Kidney (tissue), 14 donors: Measurements from ENCODE around the gene BAIAP2L2. TPM values are rescaled to one million over a fixed set of nuclear protein-coding genes. Genes with fewer than 3 reads are reported as not detected.

ENCODE experiments used
- DNase-seq, 5 donors: peaks; one replicate each; pipeline ENCODE4 v3.0.0-alpha.2; 2013 to 2020
- FAIRE-seq: peaks from 2 replicates; lab custom pipeline; 2012; peaks lifted over from hg19 to GRCh38; lab: Jason Lieb, UNC
- H3K27ac ChIP-seq, 2 donors: one replicate each; pipeline ENCODE4 v1.7.0; 2013; ENCODE audit warnings: low read depth in 2 of 2, low read length in 2 of 2, inconsistent platforms in 1 of 2
- H3K27me3 ChIP-seq: one replicate; pipeline ENCODE4 v1.7.1; 2013; ENCODE audit warnings: low read length, inconsistent platforms; ENCODE audit not compliant: control insufficient read depth, insufficient read depth
- H3K36me3 ChIP-seq, 3 donors: one replicate each; pipeline versions ENCODE4 v1.7.0 to v1.7.1; 2013; ENCODE audit warnings: low read length in 3 of 3, control low read depth in 1 of 3, inconsistent platforms in 1 of 3; ENCODE audit not compliant: insufficient read depth in 3 of 3, control insufficient read depth in 2 of 3
- H3K4me1 ChIP-seq, 3 donors: one replicate each; pipeline versions ENCODE4 v1.7.0 to v1.7.1; 2013; ENCODE audit warnings: low read length in 3 of 3, inconsistent platforms in 1 of 3, low read depth in 1 of 3; ENCODE audit not compliant: control insufficient read depth in 2 of 3, insufficient read depth in 2 of 3
- H3K4me3 ChIP-seq, 3 donors: one replicate each; pipeline versions ENCODE4 v1.7.0 to v1.8.1; 2013; ENCODE audit warnings: low read length in 3 of 3, control low read depth in 1 of 3, inconsistent platforms in 1 of 3
- H3K9ac ChIP-seq, 3 donors: one replicate each; pipeline versions ENCODE4 v1.7.0 to v1.7.1; 2013; ENCODE audit warnings: low read length in 3 of 3, control low read depth in 1 of 3, inconsistent platforms in 1 of 3
- H3K9me3 ChIP-seq, 3 donors: one replicate each; pipeline versions ENCODE4 v1.7.0 to v1.7.1; 2013; ENCODE audit warnings: low read length in 3 of 3, control low read depth in 1 of 3, inconsistent platforms in 1 of 3; ENCODE audit not compliant: control insufficient read depth in 2 of 3, insufficient read depth in 1 of 3
- intact Hi-C: fragments of 100-400 bp; cut with DNase I; formaldehyde crosslinking; loops from one replicate; pipeline ENCODE4 v1.11.1; 2022
- polyA plus RNA-seq: library from polyadenylated mRNA; stranded (reverse); fragments of 350-450 nt; fragmentation: Illumina TruSeq; extraction: RNeasy Lipid Tissue Mini Kit (QIAGEN cat#74804); gene quantifications from one replicate; pipeline ENCODE4 v1.2.3, GENCODE V29; 2014; ENCODE audit warnings: low read depth, low replicate concordance; ENCODE audit not compliant: insufficient read depth
- total RNA-seq: library from RNA; stranded (reverse); fragmentation: NEBNext Ultra II Directional; extraction: Animal tissue kit (Norgen Biotek cat#: 25700); gene quantifications from one replicate; pipeline ENCODE4 v1.2.1, GENCODE V29; 2021
- TF ChIP-seq, protein P1 (sequence below): IDR thresholded peaks from 3 replicates; pipeline ENCODE4 v1.5.1; 2012; ENCODE audit warnings: mild to moderate bottlenecking, moderate library complexity, borderline replicate concordance; ENCODE audit not compliant: insufficient read depth; ENCODE audit errors: extremely low read depth
- donor health status: control.
- donor health status: control.
- donor health status: control.
- donor health status: control.
- donor health status: control.
- donor health status: DM: yes; HTN: yes; CAD: no.
- donor health status: Normal renal cell carcinoma (clear cell type).

Gene BAIAP2L2
- total and polyA plus RNA-seq, 2 donors from 2014 or later: 9.7 to 27.8 TPM

DNA sequence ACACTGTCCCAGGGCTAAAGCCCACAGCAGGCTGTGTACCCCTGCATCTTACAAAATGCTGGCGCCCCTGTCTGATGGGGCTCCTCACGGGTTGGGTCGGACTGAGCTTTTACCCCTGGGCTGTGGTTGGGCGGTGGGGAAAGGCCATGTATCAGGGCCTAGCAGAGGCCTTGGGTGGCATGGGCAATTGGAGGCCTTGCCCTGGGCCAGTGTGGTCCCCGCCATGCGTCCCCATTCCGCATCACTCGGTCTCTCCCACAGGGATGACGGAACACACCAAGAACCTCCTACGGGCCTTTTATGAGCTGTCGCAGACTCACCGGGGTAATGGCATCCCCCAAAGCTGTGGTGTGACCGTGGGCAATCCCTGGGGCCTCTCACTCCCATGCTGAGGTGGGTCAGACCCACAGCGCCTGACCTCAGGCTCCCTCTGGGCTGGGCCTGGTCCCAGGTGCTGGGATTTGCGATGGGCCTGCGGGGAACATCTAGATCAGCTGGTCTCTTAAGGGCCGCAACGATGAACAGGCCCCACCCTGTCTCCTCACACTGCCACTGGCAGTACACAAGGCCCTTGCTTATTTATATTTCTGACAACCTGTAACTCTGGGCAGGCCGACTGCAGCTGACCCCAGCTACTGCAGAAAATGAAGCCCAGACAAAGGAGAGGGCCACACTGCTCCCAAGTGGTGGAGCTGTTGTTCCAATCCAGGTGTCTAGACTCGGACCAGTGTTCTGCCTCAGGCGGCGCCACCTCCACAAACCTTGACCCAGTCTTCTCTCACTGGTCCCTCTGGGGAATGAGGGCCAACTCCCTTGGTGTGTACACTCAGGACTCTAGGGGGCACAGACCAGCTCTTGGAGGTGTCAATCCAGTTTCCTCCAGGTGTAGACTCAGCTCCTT lies 38.8 kb downstream of the BAIAP2L2 start:
- H3K36me3 ChIP-seq: peaks cover 0 to 35% (median 15%) of the 10 kb centered on the region in 3 donors
- intact Hi-C loops: no loop called here
- no peak overlapping the region for H3K9ac ChIP-seq
- TF ChIP-seq, protein P1, sequence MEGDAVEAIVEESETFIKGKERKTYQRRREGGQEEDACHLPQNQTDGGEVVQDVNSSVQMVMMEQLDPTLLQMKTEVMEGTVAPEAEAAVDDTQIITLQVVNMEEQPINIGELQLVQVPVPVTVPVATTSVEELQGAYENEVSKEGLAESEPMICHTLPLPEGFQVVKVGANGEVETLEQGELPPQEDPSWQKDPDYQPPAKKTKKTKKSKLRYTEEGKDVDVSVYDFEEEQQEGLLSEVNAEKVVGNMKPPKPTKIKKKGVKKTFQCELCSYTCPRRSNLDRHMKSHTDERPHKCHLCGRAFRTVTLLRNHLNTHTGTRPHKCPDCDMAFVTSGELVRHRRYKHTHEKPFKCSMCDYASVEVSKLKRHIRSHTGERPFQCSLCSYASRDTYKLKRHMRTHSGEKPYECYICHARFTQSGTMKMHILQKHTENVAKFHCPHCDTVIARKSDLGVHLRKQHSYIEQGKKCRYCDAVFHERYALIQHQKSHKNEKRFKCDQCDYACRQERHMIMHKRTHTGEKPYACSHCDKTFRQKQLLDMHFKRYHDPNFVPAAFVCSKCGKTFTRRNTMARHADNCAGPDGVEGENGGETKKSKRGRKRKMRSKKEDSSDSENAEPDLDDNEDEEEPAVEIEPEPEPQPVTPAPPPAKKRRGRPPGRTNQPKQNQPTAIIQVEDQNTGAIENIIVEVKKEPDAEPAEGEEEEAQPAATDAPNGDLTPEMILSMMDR: no peak
- H3K4me3 ChIP-seq: no peak overlapping the region
- DNase-seq (peak in 1 of 5 donors; percentile 40), FAIRE-seq (no peak)
- no peaks in the 10 kb centered on the region for H3K27me3 ChIP-seq
- H3K9me3 ChIP-seq: no peaks in the 10 kb centered on the region
- peaks cover 0 to 3% (median 0%) of the 10 kb centered on the region in 3 donors for H3K4me1 ChIP-seq
- H3K27ac ChIP-seq: no peak overlapping the region

DNA sequence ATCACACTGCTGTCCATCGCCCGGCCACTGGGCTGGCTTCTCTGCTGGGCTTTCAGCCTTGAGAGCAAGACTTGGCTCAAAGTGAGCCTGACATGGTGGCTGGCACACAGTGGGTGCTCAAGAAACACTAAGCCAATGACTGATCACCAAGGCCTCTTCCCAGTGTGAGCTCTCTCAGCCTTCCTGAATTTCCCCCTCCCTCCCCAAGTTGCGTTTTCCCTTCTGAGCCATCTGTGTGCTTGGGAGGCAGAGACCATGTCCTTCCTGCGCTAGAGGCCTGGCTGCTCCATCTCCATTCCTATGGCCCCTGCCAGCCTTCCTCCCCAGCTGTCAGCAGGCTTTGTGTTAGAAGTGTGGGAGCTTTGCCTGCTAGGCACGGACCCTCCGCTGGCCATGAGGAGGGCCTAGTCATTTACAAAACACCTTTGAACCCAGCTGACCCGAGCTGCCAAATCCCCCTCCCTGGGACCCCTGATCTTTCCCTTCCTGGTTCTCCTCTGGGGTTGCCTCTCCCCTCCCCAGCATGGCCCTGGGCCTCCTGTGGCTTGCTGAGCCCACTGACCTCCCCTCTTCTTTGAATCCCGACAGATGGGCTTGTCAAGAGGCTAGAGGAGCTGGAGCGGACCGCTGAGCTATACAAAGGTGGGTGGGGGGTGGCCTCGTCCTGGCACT lies 40.1 kb downstream of the BAIAP2L2 start:
- TF ChIP-seq, protein P1: no peak
- Histone ChIP-seq H3K27me3 (no peaks in the 10 kb centered on the region), H3K4me3 (no peak overlapping the region), H3K9ac (no peak overlapping the region), H3K27ac (peak overlapping the region; percentile 41 to 65), H3K9me3 (no peaks in the 10 kb centered on the region), H3K4me1 (peaks cover 0 to 3% (median 0%) of the 10 kb centered on the region in 3 donors), H3K36me3 (peaks cover 0 to 36% (median 20%) of the 10 kb centered on the region in 3 donors)
- peak in 1 of 5 donors; percentile 43 for DNase-seq
- FAIRE-seq: no peak
- intact Hi-C loops: no loop called here

DNA sequence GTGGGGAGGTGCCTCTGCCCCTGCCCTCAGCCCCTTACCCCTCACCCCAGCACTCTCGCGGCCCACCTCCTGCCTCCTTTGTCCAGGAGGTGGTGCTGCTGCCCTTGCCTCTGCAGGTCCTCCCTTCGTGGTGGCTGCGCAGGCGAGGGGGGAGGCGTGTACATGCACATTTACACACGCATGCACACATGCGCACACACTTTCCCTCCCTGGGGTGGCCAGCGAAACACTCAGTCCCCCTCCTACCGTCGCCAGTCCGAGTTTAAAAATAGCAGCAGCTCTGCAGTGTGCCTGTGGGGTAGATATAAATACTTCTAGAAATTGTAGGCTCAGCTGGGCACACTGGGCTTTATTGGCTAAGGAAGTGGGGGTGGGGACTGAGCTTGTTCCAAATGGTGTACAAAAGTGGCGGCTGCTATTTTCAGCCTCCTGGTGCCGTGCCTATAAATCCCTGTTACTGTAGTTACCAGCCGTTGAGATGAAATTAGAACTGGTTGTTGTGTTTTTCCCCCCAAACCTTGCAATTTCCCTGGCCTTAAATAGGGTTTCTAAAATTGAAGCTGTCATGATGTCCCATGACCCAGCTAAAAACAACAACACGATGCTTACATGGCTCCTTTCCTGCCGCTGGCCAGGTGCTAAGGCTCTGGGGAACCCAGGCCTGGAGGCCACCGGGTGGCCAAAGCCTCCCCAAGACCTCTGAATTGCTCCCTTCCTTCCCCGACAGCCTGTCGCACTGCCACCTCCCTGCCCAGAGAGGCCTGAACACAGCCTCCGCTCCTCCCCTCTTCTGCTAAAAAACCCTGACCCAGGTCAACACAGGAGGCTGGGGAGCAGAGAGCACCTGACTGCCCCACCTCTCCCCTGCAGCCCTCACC lies 40.9 kb downstream of the BAIAP2L2 start:
- intact Hi-C loops: no loop called here
- H3K9ac ChIP-seq: no peak overlapping the region
- no peak for FAIRE-seq
- TF ChIP-seq, protein P1: no peak
- peaks cover 0 to 44% (median 28%) of the 10 kb centered on the region in 3 donors for H3K36me3 ChIP-seq
- H3K27me3 ChIP-seq: no peaks in the 10 kb centered on the region
- no peak overlapping the region for H3K4me3 ChIP-seq
- DNase-seq: peak in 1 of 5 donors; percentile 68
- peak overlapping the region; percentile 43 to 65 for H3K27ac ChIP-seq
- peaks cover 0 to 3% (median 0%) of the 10 kb centered on the region in 3 donors for H3K4me1 ChIP-seq
- H3K9me3 ChIP-seq: no peaks in the 10 kb centered on the region
